NOMO-1 (cell line): ENCODE measurements around the gene DLG2.
"Not testable (repeated sequence)": the region's sequence is repeated elsewhere in the genome, so short reads cannot be mapped to it uniquely, and the experiment has no call there.

Experiments used
- DNase-seq, 2 experiments: peaks; one replicate each; lab custom pipeline; 2025; ENCODE audit not compliant: unreplicated experiment in 2 of 2; lab: John Stamatoyannopoulos, UW

The DLG2 gene

DNA sequence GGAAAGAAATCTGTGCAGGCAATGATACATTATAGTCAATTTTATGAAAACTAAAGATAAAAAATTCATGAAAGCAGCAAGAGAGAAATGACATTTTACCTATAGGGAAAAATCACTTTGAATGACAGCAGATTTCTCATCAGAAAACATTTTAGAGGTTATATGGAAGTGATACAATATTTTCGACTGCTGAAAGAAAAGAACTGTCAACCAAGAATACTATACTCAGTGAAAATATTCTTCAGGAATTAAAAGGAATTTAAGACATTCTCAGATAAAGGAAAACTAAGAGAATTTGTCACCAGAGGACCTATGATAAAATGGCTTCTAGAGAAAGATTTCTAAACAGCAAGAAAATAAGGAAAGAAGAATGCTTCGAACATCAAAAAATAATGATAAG, 820.8 kb downstream of the DLG2 start:
- DNase-seq: no peak

GRCh38 chr11:84804041-84804440, 823.1 kb downstream of the DLG2 start:
- DNase-seq: no peak

DNA sequence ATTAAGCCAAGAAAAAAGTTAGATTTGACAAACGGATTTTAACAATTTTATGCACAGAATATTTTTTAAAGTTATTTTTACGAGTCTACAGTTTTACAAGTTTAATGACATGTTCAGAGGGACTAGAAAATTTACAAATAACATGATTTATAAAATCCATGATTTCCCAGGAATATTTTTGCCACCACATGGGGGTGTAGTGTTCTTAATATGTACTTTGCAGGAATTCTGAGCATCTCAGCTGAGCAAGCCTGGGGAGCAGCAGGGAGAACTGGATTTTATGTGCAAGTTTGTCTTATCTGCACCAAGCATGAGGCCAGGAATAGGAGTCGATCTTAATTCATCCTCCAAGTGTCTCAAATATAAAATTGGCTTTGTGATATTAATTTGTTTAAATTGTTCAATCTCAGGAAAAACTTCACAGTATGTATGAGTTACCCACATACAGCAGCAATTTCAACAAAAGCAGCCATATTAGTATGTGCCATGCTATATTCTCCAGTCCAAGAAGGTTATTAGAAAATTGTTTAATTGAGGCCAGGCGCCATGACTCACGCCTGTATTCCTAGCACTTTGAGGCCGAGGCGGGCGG, 826.3 kb downstream of the DLG2 start:
- DNase-seq: no peak

DNA sequence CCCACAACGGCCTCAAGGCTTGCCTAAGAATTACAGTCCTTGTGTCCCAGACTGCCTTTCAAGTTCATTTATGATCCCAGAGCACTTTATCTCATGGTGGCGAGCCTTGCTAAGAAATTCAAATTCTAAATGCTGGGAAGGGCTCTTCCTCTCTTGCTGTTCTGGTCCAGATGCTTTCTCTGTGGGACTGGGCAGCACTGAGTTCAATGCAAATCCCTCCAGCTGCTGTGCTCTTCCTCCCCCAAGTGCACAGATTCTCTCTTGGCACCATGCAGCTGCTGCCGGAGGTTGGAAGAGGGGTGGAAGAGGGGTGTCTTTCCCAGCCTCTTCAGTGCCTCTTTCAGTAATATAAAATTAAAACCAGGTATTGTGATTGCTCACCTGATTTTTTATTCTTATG, 828.0 kb downstream of the DLG2 start:
- no peak for DNase-seq

- DNase-seq: no peak
Measured at GRCh38 chr11:84795698-84796097, 831.4 kb downstream of the DLG2 start.

- no peak for DNase-seq
Measured at GRCh38 chr11:84794663-84795443, 832.3 kb downstream of the DLG2 start.

- no peak for DNase-seq
Measured at GRCh38 chr11:84793318-84793717, 833.8 kb downstream of the DLG2 start.

GRCh38 chr11:84790849-84791427, 836.2 kb downstream of the DLG2 start:
- DNase-seq: no peak

DNA sequence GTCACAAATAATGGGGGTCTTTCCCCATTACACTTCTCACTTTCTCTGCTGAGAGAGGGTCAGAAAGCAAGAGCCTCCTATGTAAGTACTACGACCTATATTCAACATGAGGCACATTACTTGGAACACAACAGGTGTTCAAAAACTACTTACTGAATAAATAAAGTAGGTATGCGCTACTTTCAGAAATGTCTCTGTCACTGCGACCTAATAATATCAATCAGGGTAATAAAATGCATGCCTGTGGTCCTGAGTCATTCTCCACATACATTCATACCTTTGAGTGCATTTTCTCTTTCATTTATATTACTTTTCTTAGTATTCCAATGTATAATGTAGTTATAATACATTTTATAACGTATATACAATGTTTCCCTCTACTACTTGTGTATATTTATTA, 838.9 kb downstream of the DLG2 start:
- no peak for DNase-seq

- not testable (repeated sequence) for DNase-seq
Measured at GRCh38 chr11:84784158-84784557, 843.0 kb downstream of the DLG2 start.

GRCh38 chr11:84780689-84781293, 846.4 kb downstream of the DLG2 start:
- DNase-seq: peak in 1 of 2 experiments; percentile 16

- no peak for DNase-seq
Measured at GRCh38 chr11:84775503-84775902, 851.6 kb downstream of the DLG2 start.

DNA sequence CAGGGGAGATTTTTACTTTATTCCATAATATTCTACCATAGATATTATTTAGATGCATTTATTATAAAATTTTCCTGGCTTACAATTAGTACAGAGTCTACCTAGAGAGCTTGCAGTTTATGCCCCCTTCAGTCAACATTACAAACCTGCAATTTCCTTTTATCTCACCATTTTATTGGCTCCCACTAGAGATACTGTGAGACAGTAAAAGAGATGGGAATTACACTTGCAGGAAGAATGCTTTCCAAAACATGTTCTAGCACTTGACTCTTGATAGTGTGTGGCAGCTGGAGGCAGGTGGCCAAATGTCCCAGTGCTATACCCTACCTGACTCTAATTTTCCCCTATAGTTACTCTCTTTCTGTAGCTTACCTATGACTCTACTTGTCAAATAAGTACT, 863.2 kb downstream of the DLG2 start:
- no peak for DNase-seq

- DNase-seq: no peak
Measured at GRCh38 chr11:84757711-84758110, 869.4 kb downstream of the DLG2 start.

GRCh38 chr11:84751371-84751770, 875.8 kb downstream of the DLG2 start:
- no peak for DNase-seq

GRCh38 chr11:84747871-84748270, 879.3 kb downstream of the DLG2 start:
- DNase-seq: no peak

- no peak for DNase-seq
Measured at GRCh38 chr11:84740050-84740449, 887.1 kb downstream of the DLG2 start.

DNA sequence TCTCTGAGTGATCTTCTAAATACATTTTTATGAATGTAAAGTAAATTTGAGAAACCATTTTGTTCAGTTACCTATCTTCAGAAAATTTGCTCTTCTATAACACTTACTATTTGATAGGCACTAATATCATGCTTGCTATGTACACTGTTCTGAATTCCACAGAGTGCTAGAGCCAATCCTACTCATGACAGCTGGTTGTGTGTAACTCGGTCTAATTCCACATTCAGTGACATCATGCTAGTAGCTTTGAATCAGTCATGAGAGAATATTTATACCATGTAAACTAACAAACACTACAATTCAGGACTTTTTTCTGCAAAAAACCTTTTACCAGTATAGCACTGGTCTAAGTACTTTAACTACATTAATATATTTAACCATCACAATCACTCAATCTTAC, 902.9 kb downstream of the DLG2 start:
- DNase-seq: no peak

- no peak for DNase-seq
Measured at GRCh38 chr11:84722583-84723108, 904.5 kb downstream of the DLG2 start.

DNA sequence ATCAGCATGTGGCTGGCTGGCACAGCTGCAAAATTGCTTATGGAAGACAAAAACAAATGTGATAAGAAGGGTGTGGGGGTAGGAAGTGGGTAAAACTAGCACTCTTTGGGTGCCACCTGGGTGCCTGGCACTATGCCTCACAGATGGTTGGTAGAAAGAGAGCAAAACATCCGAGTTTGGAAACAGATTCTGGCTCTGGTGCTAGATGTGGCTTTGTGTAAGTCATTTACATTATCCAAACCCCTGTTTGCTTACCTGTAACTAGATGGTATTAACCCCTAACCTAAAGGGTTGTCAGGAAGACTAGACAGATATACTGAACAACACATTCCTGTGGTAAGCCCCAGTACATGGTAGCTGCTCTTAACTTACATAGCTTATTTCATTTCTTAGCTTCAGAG, 905.6 kb downstream of the DLG2 start:
- no peak for DNase-seq

DNA sequence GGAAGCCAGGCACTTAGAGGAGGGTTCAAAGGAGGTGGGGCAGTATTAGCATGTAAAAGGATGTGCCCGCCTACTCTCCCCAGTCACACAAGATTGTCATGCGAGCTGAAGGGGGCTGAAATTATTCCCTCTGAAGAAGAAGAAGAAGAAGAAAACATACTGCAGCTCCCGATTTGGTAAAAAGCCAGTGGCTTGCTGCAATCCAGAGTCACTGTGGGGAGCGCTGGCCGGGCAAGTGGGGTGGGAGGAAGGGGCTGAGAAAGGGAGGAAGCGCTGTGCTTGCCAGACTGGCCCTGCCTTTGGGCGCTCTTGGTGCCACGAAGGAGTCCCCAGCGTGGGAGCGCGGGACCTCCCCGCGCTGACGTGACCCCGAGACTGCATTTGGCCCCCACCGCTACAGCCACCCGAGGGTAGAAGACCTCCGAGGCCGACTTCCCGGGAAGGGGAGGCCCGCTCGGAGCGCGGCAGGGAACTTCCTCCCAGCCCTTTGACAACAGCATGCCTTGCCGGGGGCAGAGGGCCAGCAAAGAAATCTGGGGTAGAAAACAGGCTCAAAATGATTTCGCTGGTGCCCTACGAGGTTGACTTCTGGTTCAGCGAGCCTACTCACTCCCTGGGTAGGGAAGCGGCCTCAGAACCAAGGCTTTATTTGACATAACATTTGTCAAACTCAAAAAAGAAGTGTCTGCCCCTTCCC, 906.3 kb downstream of the DLG2 start:
- no peak for DNase-seq
